Astrocyte of the spinal cord (primary cell): ENCODE data around the gene PHF1.
"Not testable (repeated sequence)": the region's sequence is repeated elsewhere in the genome, so short reads cannot be mapped to it uniquely, and the experiment has no call there.

Experiments
- DNase-seq: peaks from one replicate; pipeline ENCODE4 v3.0.0; 2011; ENCODE audit warnings: low read depth, low spot score
- H3K4me3 ChIP-seq: 2 replicates; pipeline ENCODE4 v1.5.1; 2011; ENCODE audit warnings: low read depth, mild to moderate bottlenecking, low read length, moderate library complexity
- in situ Hi-C: cut with HindIII; loops from 2 replicates; pipeline ENCODE4 v1.10.0; 2017; ENCODE audit warnings: low sequenced_read_pairs
- TF ChIP-seq, protein P1 (sequence below): IDR thresholded peaks from 2 replicates; pipeline ENCODE4 v1.5.1; 2012; ENCODE audit warnings: low read depth, mild to moderate bottlenecking, low read length, inconsistent platforms

Gene PHF1

GRCh38 chr6:33373960-33374910, 36.6 kb upstream of the PHF1 start:
- no peak for DNase-seq
- H3K4me3 ChIP-seq: no peak overlapping the region
- TF ChIP-seq, protein P1, sequence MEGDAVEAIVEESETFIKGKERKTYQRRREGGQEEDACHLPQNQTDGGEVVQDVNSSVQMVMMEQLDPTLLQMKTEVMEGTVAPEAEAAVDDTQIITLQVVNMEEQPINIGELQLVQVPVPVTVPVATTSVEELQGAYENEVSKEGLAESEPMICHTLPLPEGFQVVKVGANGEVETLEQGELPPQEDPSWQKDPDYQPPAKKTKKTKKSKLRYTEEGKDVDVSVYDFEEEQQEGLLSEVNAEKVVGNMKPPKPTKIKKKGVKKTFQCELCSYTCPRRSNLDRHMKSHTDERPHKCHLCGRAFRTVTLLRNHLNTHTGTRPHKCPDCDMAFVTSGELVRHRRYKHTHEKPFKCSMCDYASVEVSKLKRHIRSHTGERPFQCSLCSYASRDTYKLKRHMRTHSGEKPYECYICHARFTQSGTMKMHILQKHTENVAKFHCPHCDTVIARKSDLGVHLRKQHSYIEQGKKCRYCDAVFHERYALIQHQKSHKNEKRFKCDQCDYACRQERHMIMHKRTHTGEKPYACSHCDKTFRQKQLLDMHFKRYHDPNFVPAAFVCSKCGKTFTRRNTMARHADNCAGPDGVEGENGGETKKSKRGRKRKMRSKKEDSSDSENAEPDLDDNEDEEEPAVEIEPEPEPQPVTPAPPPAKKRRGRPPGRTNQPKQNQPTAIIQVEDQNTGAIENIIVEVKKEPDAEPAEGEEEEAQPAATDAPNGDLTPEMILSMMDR: no peak
- in situ Hi-C loops: no loop called here

DNA sequence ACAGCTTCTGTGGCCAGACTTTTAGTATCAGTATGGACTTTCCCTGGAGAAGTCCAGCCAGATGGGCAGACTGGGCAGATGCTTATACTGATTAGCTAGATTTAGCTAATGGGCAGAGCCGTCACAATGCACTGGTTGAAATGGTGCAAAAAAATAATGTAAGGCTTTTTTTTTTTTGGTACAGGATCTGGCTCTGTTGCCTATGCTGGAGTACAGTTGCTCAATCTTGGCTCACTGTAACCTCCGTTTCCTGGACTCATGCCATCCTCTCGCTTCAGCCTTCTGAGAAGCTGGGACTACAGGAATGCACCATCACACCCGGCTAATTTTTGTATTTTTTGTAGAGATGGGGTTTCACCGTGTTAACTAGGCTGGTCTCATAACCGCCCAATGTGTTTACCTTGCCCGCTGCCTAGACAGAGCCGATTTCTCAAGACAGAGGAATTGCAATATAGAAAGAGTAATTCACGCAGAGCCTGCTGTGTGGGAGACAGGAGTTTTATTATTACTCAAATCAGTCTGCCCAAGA, 35.6 kb upstream of the PHF1 start:
- in situ Hi-C loops: no loop called here
- DNase-seq: peak; percentile 75
- no peak overlapping the region for H3K4me3 ChIP-seq
- TF ChIP-seq, protein P1: no peak

DNA sequence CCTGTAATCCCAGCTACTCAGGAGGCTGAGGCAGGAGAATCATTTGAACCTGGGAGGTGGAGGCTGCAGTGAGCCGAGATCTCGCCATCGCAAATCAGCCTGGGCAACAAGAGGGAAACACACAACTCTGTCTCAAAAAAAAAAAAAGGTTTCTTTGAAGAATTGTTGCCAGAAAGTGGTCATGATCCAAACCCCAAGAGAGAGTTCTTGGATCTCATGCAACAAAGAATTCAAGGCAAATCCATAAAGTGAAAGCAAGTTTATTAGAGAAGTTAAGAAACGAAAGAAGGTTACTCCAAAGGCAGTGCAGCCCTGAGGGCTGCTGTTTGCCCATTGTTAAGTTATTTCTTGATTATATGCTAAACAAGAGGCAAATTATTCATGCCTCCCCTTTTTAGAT, 33.6 kb upstream of the PHF1 start:
- no peak for DNase-seq
- in situ Hi-C loops: no loop called here
- no peak overlapping the region for H3K4me3 ChIP-seq
- TF ChIP-seq, protein P1: no peak

- H3K4me3 ChIP-seq, in situ Hi-C loops, DNase-seq: not testable (repeated sequence)
Measured at GRCh38 chr6:33379184-33379583, 31.6 kb upstream of the PHF1 start.

- DNase-seq: no peak
- TF ChIP-seq, protein P1: no peak
- in situ Hi-C loops: no loop called here
- H3K4me3 ChIP-seq: no peak overlapping the region
Measured at GRCh38 chr6:33380272-33380981, 30.4 kb upstream of the PHF1 start.

GRCh38 chr6:33383427-33384185, 27.2 kb upstream of the PHF1 start:
- DNase-seq: no peak
- TF ChIP-seq, protein P1: no peak
- in situ Hi-C loops: no loop called here
- no peak overlapping the region for H3K4me3 ChIP-seq
